ENCODE measurements around the gene SCN1B.

Gene SCN1B

DNA sequence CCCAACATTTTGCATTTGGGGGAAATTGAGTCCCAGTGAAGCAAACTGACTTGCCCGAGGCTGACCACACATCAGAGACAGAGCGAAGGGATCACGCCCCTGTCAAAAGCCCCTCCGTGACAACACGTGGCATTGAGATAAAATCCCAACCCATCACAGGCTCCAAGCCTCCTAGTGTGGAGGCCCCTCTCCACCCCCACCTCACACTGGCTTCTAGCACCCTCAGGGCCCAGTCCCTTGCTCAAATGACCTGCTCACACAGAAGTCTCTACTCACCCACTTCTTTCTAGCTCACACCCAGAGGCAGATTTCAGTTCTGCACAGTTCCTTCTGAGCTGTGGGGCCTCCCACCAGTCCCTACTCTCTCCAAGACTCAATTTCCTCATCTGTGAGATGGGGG is 21.5 kb downstream of the SCN1B start:
- DNase-seq = no peak

- no peak for DNase-seq
Measured at GRCh38 chr19:35052599-35053190, 22.4 kb downstream of the SCN1B start.

DNA sequence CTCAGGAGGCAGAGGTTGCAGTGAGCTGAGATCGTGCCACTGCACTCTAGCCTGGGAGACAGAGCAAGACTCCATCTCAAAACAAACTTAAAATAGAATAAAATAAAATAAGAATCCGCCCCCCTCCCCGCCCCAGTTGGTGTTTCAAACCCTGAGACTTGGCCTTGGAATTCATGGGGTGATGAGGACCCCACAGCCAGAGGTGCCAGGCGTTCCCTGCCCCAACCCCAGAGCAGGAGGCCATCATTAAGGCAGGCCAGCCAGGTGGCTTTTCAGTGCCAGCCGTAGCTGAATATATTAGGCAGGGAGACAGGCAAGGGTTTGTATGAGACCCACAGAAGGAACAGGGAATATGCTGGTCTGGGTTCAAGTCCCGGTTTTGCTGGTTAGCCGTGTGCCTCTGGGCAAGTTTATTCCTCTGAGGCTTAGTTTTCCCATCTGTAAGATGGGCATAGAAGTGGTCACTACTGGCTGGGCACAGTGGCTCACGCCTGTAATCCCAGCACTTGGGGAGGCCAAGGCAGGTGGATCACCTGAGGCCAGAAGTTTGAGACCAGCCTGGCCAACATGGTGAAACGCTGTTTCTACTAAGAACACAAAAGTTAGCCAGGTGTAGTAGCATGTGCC is 23.5 kb downstream of the SCN1B start:
- no peak for DNase-seq

DNA sequence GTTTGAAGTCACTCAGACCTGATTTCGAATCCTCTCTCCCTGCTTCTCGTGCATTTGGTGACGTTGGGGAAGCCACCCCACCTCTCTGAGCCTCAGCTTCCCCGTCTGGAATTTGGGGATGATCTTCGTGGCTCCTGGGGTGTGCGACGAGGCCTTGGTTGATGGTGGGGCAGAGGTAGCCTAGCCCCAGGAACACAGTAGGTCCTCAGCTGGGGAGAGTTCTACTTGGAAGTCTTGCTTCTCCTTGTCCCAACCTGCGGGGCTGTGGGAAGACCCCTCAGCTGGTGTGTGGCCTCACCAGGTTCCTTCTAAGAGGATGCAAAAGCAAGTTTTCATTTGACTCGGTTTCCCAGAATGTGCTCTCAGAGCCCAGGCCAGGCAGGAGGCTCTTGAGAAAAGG is 24.4 kb downstream of the SCN1B start:
- DNase-seq = no peak

DNA sequence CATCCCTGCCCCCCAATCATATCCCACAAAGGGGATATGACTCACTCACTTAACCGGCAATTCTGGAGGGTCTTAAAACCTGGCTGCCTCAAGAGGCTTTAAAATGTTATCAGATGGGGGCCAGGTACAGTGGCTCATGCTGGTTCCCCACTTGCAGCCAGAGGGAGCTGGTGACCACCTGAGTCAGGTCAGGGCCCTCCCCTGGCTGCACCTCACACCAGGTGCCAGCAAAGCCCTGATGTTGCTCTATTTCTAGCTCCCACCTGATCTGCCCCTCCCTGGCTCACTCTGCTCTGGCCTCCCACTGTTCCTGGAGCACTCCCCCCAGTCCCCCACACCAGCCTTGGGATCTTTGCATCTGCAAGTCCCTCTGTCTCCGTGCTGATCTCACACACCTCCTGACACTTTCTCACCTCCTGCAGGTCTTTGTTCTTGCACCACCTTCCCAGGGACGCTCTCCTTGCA is 25.5 kb downstream of the SCN1B start:
- no peak for DNase-seq

GRCh38 chr19:35056513-35057063 is 26.3 kb downstream of the SCN1B start:
- DNase-seq = no peak

GRCh38 chr19:35058370-35058769 is 28.1 kb downstream of the SCN1B start:
- no peak for DNase-seq

- no peak for DNase-seq
Measured at GRCh38 chr19:35059006-35059798, 28.9 kb downstream of the SCN1B start.

- no peak for DNase-seq
Measured at GRCh38 chr19:35059799-35060091, 29.5 kb downstream of the SCN1B start.

GRCh38 chr19:35060160-35060855 is 30.0 kb downstream of the SCN1B start:
- DNase-seq = no peak

GRCh38 chr19:35061583-35062373 is 31.5 kb downstream of the SCN1B start:
- no peak for DNase-seq

DNA sequence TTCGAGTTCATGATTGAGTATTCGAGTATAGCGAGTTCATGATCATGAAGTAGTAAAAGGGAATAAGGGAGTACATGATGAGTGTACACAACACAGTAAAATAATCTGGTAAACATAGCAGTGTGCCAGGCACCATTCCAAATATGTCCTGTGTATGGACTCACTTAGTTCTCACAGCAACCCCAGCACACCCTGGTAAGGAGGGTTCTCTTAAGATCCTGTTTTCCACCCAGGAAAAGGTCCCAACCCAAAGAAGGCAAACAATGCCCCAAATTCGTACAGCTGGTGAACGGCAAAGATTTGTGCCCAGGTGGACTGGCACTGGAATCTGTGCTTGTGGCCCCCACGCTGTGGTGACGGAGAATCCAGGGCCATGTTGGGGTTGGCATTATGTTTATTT is 32.7 kb downstream of the SCN1B start:
- no peak for DNase-seq

- DNase-seq = no peak
Measured at GRCh38 chr19:35063940-35064818, 33.9 kb downstream of the SCN1B start.

- DNase-seq = no peak
Measured at GRCh38 chr19:35065574-35065973, 35.3 kb downstream of the SCN1B start.

GRCh38 chr19:35066121-35066520 is 35.9 kb downstream of the SCN1B start:
- DNase-seq = no peak

- DNase-seq = peak in 55 of 56 donors; percentile 35 to 96 (median 72)
Measured at GRCh38 chr19:35066691-35067563, 36.7 kb downstream of the SCN1B start.

DNA sequence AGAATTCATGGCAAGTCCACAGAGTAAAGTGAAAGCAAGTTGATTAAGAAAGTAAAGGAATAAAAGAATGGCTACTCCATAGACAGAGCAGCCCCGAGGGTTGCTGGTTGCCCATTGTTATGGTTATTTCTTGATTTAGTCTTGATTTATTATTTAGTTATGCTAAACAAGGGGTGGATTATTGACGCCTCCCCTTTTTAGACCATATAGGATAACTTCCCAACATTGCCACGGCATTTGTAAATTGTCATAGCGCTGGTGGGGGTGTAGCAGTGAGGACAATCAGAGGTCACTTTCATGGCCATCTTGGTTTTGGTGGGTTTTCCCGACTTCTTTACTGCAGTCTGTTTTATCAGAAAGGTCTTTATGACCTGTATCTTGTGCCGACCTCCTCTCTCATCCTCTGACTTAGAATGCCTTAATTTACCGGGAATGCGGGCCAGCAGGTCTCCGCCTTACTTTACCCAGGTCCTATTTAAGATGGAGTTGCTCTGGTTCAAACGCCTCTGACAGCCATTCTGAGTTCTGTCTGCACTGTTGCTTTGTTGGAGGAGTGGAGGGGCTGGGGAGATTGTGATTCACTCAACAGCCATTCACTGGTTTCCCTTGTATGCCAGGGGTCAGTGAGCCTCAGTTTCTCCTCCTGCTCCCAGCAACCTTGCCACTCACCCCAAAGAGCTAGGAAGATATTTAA is 38.8 kb downstream of the SCN1B start:
- DNase-seq = no peak

GRCh38 chr19:35069696-35070095 is 39.4 kb downstream of the SCN1B start:
- DNase-seq = no peak

Data from amygdala (tissue), 56 donors.